GM12892 (cell line): Measurements from ENCODE around the gene FERMT3.

Source experiments
- POLR2A ChIP-seq: IDR thresholded peaks from 2 replicates; pipeline ENCODE4 v1.6.1; 2011; ENCODE audit warnings: low read depth, low read length, control low read depth
- TAF1 ChIP-seq: IDR thresholded peaks from 2 replicates; pipeline ENCODE4 v1.6.1; 2011; ENCODE audit warnings: low read depth, mild to moderate bottlenecking, control low read depth, low read length, borderline replicate concordance

DNA sequence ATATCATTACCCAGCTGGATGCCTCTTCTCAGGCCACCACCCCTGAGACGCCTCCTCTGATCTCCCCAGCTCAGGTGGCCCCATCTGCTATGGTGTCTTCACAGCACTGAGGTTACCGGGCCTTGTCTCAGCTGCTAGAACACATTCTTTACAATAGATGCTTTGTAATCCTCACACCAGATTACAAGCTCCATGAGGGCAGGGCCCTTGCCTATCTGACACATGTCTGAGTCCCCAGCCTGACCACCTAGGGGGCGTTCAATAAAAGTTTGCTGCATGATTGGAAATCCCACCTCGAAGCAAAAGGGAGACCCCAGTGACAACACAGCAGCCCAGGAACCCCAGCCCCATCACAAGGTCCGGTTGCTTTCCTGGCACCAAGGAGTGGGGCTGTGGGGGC is 42.6 kb upstream of the FERMT3 start:
- no peak for TF ChIP-seq POLR2A
- TF ChIP-seq TAF1: no peak
